Tibial nerve (tissue), 4 donors: ENCODE results near the gene SMIM7.

Experiments
- CTCF ChIP-seq, 5 experiments: fragments of 200-600 bp in 3 of 5; fragments of 450-650 bp in 2 of 5; sonication (generic) in 3 of 5; IDR thresholded peaks; one replicate each; pipeline ENCODE4 v1.5.1; 2016 to 2019; ENCODE audit warnings: antibody characterized with exemption in 5 of 5, mild to moderate bottlenecking in 3 of 5, moderate library complexity in 2 of 5
- EP300 ChIP-seq, 2 donors: sonication (generic); formaldehyde crosslinking; IDR thresholded peaks; one replicate each; pipeline ENCODE4 v1.6.1; 2017; ENCODE audit warnings: antibody characterized with exemption in 2 of 2, mild to moderate bottlenecking in 1 of 2

DNA sequence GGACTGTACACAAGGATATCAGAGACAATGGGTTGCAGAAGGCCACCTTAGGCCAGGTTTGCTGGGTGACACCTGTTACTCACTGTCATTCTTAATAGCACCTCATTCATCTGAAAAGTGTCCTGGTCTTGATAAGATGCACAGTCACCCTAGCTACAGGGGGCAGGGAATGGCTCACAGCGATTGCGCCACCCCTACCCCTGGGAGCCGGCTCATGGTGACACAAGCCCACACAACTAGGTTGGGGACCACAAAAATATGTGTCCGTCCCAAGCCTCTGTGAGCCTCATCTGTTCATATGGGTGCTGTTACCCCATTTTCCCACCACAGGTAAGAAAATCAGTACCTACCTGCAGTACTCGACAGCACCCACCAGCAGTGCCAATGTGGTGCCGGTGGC, 55.3 kb downstream of the SMIM7 start:
- no peak for TF ChIP-seq CTCF (IDR thresholded peaks at IDR 0.05)
- no peak for TF ChIP-seq EP300 (IDR thresholded peaks at IDR 0.05)
